K562 (cell line): ENCODE data around the gene EVI2B. TPM values are rescaled to one million over a fixed set of nuclear protein-coding genes. Genes with fewer than 3 reads are reported as not detected.

ENCODE experiments used
- HCFC1 ChIP-seq: IDR thresholded peaks from 2 replicates; pipeline ENCODE4 v1.6.1; 2012; ENCODE audit warnings: low read depth, low read length, improper control_type of control experiment
- HDGF ChIP-seq: fragments of 450-650 bp; IDR thresholded peaks from 2 replicates; pipeline ENCODE4 v1.6.1; 2016
- KAT2B ChIP-seq: IDR thresholded peaks from one replicate; pipeline ENCODE4 v1.6.1; 2012; ENCODE audit warnings: low read depth, mild to moderate bottlenecking, control low read depth, inconsistent platforms, low read length, moderate library complexity
- MCM3 ChIP-seq: fragments of 450-650 bp; IDR thresholded peaks from 2 replicates; pipeline ENCODE4 v1.6.1; 2016
- PHF8 ChIP-seq: fragments of 200-600 bp; sonication (generic); IDR thresholded peaks from 2 replicates; pipeline ENCODE4 v1.6.1; 2012; ENCODE audit warnings: mixed run types, mild to moderate bottlenecking, inconsistent platforms, low read length, moderate library complexity, borderline replicate concordance
- polyA plus RNA-seq, 8 experiments: library from polyadenylated mRNA; depleted of rRNA in 4 of 8; stranded (reverse) in 5 of 8; unstranded in 3 of 8; fragments of >200 nt; fragmentation: Nextera tagmentation in 2 of 8; fragmentation: Illumina TruSeq in 1 of 8; extraction: Ambion mirVana in 2 of 8; extraction: Trizol in 1 of 8; gene quantifications; 2 replicates each; pipeline versions ENCODE4 v1.2.1 to v1.2.3, GENCODE V29; 2011 to 2014; ENCODE audit warnings: inconsistent platforms in 1 of 8, missing spikeins in 1 of 8
- total RNA-seq, 7 experiments: library from RNA; depleted of rRNA in 6 of 7; stranded (reverse); fragments of >200 nt in 6 of 7; fragmentation: Illumina TruSeq in 2 of 7; extraction: Trizol in 2 of 7; gene quantifications; 2 replicates each; pipeline versions ENCODE4 v1.2.1 to v1.2.3, GENCODE V29; 2011 to 2021; ENCODE audit warnings: low replicate concordance in 1 of 7
- TF ChIP-seq, protein P1 (sequence below): fragments of 450-650 bp; IDR thresholded peaks from 2 replicates; pipeline ENCODE4 v1.6.1; 2016; ENCODE audit warnings: low read depth
- TF ChIP-seq, protein P2 (sequence below): fragments of 250-450 bp; sonication (Bioruptor Pico); IDR thresholded peaks from 2 replicates; pipeline ENCODE4 v1.5.0; 2021

EVI2B gene
- total and polyA plus RNA-seq, 9 of the 15 experiments (the other 6 are each of a cell fraction or from before 2014, with no cell fraction given): 0.54 to 8.0 (median 2.5) TPM

DNA sequence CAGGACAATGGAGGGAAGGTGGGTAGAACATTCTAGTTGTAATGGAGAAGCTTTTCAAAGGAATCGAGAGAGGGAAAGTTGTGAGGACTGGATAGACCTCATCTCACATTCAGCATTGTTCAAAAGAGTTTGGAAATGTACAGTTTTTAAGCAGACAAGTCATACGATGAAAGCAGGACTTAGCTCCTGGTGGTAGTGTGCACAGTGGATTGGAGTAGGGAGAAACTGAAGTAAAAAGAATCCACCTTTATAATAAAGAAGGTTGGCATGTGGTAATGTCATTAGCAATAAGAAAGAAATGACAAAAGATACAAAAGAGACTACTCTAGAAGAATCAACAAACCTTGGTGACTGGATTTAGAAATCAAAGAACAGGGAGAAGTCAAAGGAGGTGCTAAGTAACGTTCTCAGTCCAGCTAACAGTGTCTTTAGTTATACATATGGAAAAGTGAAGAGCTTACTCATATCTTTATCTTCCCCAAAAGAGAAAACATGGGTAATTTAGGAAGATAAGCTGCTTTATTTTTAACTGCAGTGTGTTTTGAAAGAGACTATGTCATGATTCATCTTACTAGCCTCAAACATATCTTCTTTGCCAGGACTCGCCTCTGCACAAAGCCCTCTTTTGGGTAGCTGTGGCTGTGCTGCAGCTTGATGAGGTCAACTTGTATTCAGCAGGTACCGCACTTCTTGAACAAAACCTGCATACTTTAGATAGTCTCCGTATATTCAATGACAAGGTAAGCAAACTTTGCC, 26.2 kb upstream of the EVI2B start (continued):
- TF ChIP-seq KAT2B: no peak
- TF ChIP-seq HCFC1: no peak
- TF ChIP-seq PHF8: no peak
- TF ChIP-seq, protein P1, sequence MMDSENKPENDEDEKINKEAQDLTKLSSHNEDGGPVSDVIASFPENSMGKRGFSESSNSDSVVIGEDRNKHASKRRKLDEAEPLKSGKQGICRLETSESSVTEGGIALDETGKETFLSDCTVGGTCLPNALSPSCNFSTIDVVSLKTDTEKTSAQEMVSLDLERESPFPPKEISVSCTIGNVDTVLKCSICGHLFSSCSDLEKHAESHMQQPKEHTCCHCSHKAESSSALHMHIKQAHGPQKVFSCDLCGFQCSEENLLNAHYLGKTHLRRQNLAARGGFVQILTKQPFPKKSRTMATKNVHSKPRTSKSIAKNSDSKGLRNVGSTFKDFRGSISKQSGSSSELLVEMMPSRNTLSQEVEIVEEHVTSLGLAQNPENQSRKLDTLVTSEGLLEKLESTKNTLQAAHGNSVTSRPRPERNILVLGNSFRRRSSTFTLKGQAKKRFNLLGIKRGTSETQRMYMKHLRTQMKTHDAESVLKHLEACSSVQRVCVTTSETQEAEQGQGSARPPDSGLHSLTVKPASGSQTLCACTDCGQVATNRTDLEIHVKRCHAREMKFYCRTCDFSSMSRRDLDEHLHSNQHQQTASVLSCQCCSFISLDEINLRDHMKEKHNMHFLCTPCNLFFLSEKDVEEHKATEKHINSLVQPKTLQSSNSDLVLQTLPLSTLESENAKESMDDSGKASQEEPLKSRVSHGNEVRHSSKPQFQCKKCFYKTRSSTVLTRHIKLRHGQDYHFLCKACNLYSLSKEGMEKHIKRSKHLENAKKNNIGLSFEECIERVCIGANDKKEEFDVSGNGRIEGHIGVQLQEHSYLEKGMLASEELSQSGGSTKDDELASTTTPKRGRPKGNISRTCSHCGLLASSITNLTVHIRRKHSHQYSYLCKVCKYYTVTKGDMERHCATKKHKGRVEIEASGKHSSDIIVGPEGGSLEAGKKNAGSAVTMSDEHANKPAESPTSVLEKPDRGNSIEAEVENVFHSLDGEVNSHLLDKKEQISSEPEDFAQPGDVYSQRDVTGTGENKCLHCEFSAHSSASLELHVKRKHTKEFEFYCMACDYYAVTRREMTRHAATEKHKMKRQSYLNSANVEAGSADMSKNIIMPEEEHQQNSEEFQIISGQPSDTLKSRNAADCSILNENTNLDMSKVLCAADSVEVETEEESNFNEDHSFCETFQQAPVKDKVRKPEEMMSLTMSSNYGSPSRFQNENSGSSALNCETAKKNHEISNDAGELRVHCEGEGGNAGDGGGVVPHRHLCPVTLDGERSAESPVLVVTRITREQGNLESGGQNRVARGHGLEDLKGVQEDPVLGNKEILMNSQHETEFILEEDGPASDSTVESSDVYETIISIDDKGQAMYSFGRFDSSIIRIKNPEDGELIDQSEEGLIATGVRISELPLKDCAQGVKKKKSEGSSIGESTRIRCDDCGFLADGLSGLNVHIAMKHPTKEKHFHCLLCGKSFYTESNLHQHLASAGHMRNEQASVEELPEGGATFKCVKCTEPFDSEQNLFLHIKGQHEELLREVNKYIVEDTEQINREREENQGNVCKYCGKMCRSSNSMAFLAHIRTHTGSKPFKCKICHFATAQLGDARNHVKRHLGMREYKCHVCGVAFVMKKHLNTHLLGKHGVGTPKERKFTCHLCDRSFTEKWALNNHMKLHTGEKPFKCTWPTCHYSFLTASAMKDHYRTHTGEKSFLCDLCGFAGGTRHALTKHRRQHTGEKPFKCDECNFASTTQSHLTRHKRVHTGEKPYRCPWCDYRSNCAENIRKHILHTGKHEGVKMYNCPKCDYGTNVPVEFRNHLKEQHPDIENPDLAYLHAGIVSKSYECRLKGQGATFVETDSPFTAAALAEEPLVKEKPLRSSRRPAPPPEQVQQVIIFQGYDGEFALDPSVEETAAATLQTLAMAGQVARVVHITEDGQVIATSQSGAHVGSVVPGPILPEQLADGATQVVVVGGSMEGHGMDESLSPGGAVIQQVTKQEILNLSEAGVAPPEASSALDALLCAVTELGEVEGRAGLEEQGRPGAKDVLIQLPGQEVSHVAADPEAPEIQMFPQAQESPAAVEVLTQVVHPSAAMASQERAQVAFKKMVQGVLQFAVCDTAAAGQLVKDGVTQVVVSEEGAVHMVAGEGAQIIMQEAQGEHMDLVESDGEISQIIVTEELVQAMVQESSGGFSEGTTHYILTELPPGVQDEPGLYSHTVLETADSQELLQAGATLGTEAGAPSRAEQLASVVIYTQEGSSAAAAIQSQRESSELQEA: no peak
- TF ChIP-seq, protein P2, sequence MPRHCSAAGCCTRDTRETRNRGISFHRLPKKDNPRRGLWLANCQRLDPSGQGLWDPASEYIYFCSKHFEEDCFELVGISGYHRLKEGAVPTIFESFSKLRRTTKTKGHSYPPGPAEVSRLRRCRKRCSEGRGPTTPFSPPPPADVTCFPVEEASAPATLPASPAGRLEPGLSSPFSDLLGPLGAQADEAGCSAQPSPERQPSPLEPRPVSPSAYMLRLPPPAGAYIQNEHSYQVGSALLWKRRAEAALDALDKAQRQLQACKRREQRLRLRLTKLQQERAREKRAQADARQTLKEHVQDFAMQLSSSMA (CRISPR knock-in tag): no peak
- TF ChIP-seq MCM3: no peak
- no peak for TF ChIP-seq HDGF
